GM18520 (cell line): ENCODE results near the gene TXLNA.

Experiments
- ATAC-seq: cut with Tn5 transposase; IDR thresholded peaks from one replicate; pipeline ENCODE4 v1.9.1; 2021; ENCODE audit not compliant: unreplicated experiment

The TXLNA gene

GRCh38 chr1:32182060-32182459 is 2.6 kb downstream of the TXLNA start:
- no peak for ATAC-seq

DNA sequence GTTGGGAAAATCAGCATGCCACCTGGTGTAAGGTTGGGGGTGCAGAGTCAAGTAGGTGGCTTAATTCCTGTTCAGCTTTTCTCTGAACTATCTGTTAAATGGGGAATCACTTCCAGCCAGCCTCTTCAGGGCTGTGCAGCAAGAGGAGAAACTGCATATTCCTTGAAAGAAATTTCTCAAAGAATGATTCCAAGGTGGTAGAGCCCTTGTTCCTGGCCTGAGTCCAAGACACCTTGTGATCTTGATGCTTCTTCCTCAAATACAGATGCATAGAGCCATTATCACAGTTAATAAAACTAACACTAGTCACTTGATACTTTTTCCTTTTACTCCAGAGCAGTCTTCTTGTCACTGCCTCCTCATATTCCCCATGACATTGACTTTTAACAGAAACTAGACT is 5.2 kb downstream of the TXLNA start:
- ATAC-seq = no peak

GRCh38 chr1:32186077-32186476 is 6.6 kb downstream of the TXLNA start:
- ATAC-seq = no peak

DNA sequence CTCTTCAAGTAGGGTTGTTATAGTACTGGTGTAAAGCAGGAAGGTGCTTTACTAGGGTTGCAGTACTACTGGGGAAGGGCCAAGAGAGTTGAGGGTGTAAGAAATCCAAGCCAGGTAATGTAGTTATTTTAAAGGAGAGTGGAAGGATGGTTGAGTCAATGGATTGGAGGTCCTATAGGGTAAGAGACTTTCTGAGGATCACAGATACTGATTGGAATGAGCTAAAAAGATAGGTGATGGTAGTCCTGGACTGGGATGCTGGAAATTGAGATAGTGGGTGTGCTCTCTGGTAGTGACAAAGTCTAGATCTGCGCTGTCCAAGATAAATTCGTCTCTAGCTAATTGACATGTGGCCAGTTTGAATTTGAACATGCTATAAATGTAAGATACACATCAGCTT is 7.0 kb downstream of the TXLNA start:
- no peak for ATAC-seq

GRCh38 chr1:32187850-32188249 is 8.4 kb downstream of the TXLNA start:
- ATAC-seq = no peak

DNA sequence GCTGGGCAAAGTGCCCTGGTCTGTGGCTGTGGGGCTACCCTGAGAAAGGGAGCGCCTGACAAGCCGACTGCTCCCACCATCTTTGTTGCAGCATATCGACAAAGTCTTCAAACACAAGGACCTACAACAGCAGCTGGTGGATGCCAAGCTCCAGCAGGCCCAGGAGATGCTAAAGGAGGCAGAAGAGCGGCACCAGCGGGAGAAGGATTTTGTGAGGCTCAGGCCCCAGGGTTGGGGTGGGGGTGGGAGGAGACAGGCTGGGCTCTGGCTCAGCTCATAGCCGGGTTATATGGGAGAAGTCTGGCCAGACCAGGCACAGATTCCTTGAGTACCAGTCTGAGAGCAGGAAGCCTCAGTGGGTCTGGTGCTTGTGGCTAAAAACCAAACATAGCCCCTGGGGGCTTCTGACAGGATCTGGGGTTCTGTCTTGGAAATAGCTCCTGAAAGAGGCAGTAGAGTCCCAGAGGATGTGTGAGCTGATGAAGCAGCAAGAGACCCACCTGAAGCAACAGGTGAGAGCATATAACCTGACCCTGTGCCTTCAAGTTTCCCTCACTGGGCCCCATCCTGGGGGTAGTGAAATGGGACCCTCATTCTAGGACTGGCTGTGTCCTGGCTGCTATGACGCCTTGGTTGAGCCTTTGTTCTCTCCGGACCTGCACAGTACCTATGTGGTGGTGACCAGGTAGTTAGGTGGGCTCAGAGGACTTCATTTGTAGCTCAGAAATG is 12.9 kb downstream of the TXLNA start:
- ATAC-seq = no peak

GRCh38 chr1:32194984-32195383 is 15.5 kb downstream of the TXLNA start:
- ATAC-seq = no peak

DNA sequence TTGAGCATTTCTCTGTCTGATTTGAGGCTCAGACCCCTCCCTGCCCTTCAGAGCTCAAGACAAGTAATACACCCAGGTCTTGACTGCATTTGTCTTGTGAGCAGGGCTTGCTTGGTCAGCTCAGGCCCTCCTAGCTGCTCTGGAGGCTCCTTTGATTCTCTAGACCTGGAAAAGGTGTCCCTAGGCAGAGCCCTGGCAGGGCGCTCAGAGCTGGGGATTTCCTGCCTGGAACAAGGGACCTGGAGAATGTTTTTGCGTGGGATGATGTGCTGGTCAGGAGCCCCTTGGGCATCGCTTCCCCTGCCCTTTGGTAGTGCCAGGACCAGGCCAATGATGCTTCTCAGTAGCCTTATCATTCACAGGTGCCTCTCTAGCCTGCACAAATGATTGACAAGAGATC is 16.1 kb downstream of the TXLNA start:
- ATAC-seq = no peak

GRCh38 chr1:32195972-32196823 is 16.7 kb downstream of the TXLNA start:
- ATAC-seq = no peak

GRCh38 chr1:32197074-32197473 is 17.6 kb downstream of the TXLNA start:
- no peak for ATAC-seq

GRCh38 chr1:32197837-32198236 is 18.4 kb downstream of the TXLNA start:
- no peak for ATAC-seq

DNA sequence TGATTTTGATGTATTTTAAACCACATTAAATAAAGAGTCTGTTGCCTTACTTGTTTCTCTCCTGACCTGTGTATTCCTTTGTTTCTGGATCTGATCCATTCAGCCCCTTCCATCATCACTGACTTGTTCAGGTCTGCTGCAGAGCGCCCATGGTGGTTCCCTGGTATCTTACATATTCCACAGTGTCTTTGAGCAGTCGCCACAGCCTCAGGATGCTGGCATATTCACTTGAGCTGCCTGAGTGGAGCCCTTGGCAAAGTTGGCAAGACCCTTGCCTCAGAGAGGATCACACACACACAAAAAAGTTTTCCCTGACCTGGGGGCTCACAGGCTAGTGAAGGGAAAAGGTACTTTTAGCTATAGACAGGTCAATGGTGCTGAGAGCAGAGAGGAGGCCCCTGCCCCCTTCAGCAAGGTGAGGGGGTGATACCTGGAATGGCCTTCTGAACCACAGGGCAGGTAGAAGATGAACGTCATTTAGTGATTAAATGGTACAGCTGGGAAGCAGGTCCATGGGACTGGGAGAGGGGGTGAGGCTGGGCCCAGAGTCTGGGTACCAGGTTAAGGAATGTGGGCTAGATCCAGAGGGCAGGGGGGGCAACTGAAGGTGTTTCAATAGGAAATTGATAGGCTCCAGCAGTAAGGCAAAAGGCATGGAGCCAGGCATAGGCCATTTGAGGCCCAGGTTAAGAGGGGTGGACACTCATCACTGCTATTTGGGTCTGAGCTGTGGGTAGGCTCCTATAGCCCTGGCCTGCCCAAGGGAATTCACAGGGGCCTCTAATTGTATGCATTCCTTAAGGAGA is 19.0 kb downstream of the TXLNA start:
- ATAC-seq = no peak

DNA sequence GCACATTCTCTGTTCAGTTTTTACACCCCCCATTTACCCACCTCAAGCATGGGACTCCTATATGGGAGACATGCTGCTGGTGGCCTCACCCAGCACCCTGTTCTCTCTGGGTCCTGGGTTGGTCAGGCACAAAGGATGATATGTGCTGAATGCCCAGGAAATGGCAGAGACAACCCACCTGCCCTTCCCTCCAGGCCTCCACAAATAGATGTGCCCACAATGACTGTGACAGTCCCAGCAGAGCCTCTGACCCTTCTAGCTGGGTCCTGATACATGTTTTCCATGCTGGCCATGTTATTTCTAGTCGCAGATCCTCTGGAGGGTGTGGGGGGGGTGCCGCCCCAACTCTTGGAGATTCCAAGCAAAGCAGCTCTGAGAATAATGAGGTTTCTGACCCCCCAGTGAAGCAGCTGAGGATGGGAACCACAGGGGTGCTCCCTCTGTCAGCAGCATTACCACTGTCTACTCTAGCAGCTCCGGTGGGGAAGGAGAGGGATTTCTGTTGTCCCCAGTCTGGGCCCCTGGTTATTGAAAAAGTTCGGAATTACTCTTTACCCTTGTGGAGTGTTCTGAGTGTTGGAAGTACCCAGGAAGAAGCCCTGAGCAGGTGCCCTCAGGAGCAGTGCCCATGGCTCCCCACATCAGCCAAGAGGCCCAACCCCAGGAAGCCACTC is 19.7 kb downstream of the TXLNA start:
- ATAC-seq = no peak

- ATAC-seq = no peak
These were observed 20.2 kb downstream of the TXLNA start for GRCh38 chr1:32199717-32200072.

DNA sequence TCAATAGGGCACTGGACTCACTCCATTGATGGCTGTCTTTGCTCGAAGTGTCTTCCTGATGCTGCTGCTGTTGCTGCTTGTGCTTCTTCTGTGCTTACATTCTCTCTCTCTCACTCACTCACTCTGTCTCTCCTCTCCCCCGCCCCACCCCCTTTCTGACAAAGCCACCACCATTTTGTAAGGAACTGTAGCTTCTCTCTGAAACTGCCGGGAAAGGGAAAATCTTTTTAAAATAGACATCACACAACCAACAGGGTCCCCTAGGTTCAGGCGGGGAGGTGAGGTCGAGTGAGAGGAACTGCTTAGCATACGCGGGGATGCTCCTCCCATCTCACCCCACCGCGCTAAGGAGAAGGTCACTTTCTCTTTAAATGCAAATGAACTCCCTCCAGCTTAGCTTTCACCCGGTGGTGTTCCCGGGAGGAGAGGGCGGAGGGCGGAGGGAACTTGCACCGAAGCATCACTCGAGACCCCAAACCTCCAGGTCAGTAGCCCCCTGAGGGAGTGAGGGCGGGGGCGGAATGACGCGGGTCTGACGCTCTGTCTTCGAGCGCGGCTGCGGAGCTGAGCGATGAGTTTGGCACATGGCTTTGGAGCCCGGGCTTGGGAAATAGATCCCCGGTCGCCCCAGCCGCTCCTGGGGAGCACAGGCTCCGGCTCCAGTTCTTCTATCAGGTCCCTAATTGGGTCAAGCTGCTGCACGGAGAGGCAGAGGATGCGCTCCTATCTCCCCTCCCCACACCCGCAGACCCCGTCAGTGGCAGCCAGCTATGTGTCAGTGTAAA is 20.9 kb downstream of the TXLNA start, which contains the start of gene CCDC28B:
Gene CCDC28B (plus strand): TSS at position 370 of the 785 bp plus-strand sequence. CDS start 1,341 bp downstream, outside the sequence.
- ATAC-seq = no peak

GRCh38 chr1:32201011-32201855 is 21.8 kb downstream of the TXLNA start:
- no peak for ATAC-seq

DNA sequence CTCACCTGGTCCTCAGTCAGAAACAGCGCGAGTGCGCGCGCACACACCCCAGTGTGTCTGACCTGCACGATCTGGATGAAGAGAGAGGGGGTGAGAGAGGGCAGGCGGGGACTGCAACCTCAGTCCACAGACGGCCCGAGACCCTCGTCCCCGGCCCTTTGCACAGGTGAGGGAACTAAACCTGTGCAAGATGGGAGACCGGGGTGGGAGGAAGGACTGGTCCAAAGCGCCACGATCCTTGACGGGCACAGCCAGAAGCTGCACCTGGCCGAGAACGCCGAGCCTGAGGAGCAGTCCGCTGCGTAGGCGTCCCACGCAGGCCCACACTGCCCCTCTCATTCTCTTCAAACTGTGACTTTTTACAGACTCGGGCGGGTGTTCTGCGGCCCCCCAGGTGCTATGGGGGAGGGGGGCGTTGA is 25.5 kb downstream of the TXLNA start:
- ATAC-seq = no peak

DNA sequence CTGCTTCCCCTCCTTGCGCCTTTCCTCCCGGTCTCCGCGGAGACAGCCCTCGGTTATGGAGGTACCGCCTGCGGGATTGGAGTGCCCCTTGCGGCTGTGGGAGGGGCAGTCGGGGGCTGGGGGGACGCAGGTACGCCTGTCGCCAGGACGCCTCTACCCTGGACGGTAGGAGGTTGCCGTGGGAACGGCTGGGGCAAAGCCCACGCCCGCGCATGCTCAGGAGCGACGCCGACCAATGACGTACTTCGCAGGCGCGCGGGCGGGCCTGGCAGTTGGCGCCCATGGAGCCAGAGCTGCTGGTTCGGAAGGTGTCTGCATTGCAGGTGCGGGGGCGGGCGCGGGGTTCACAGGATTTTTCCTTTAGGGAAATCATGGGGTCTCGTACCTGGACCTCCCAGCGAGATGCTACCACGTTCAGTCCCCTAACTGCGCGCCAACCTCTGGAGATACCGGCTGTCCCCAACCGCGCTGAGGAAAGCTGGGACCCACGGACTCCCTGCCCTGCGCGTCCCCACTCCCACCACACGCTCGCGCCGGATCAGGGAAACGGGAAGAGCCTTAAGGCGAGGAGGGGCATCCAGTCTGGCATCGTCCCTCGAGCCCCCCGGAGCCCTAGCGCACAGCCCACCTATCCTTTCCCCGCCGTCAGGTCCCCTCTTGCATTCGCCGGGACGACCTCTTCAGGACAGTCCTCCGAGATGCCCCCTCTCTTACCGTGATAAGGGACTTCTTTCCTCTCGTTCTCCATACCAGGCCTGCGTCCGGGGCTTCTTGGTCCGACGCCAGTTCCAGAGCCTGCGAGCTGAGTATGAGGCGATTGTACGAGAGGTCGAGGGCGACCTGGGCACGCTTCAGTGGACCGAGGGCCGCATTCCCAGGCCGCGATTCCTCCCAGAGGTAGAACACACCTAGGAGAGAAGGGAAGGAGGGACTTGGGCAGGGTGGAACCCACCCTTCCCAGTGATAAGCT is 26.2 kb downstream of the TXLNA start, which contains the start of gene IQCC:
Gene IQCC (plus strand): TSS at position 271 of the 970 bp plus-strand sequence. CDS start 11 bp downstream, at position 282.
- ATAC-seq = no peak
